CD4-positive, alpha-beta T cell (primary cell): ENCODE results near the gene ZC3H4. TPM values are rescaled to one million over a fixed set of nuclear protein-coding genes. Genes with fewer than 3 reads are reported as not detected.
"Not testable (repeated sequence)": the region's sequence is repeated elsewhere in the genome, so short reads cannot be mapped to it uniquely, and the experiment has no call there.

ENCODE experiments used
- ATAC-seq: fragments of 200-7000 bp; cut with Tn5 transposase; one replicate; pipeline ENCODE4 v1.10.0; 2022; ENCODE audit warnings: mild to moderate bottlenecking; ENCODE audit not compliant: poor library complexity
- CTCF ChIA-PET: fragments of 350-600 bp; sonication (Branson Sonifier 250); formaldehyde crosslinking; loops from one replicate; lab custom pipeline; 2021; ENCODE audit warnings: antibody characterized with exemption, inconsistent platforms; lab: Charles Lee
- POLR2A ChIA-PET: fragments of 350-600 bp; sonication (Branson Sonifier 250); formaldehyde crosslinking; loops from one replicate; lab custom pipeline; 2021; ENCODE audit warnings: antibody characterized with exemption, inconsistent platforms; lab: Charles Lee
- DNase-seq, 14 experiments: peaks; one replicate each; pipeline ENCODE4 v3.0.0-alpha.2; 2013 to 2020; ENCODE audit warnings: mixed read lengths in 2 of 14
- H3K27ac ChIP-seq, 2 donors: one replicate each; pipeline versions ENCODE4 v1.5.1 to v1.7.0; 2013; ENCODE audit warnings: low read length in 2 of 2, low read depth in 1 of 2, mild to moderate bottlenecking in 1 of 2
- H3K27me3 ChIP-seq, 2 experiments: 1 replicate in 1 of 2; 2 replicates in 1 of 2; pipeline versions ENCODE4 v1.6.1 to v1.7.0; 2013; ENCODE audit warnings: low read length in 2 of 2, control low read depth in 1 of 2, mild to moderate bottlenecking in 1 of 2, moderate library complexity in 1 of 2; ENCODE audit not compliant: insufficient read depth in 2 of 2, control insufficient read depth in 1 of 2
- H3K36me3 ChIP-seq: one replicate; pipeline ENCODE4 v1.6.1; 2013; ENCODE audit warnings: low read length, control low read depth; ENCODE audit not compliant: insufficient read depth
- H3K4me1 ChIP-seq: one replicate; pipeline ENCODE4 v1.6.1; 2013; ENCODE audit warnings: low read length, control low read depth; ENCODE audit not compliant: insufficient read depth
- H3K4me3 ChIP-seq: one replicate; pipeline ENCODE4 v1.5.1; 2013; ENCODE audit warnings: mild to moderate bottlenecking, low read length, moderate library complexity
- H3K9me3 ChIP-seq, 2 experiments: 1 replicate in 1 of 2; 2 replicates in 1 of 2; pipeline versions ENCODE4 v1.6.1 to v1.7.0; 2013; ENCODE audit warnings: low read length in 2 of 2, mild to moderate bottlenecking in 2 of 2, control low read depth in 1 of 2, moderate library complexity in 1 of 2; ENCODE audit not compliant: control insufficient read depth in 1 of 2, insufficient read depth in 1 of 2
- H3K27ac Mint-ChIP-seq: one replicate; pipeline ENCODE4 v1.8.0; 2020; ENCODE audit warnings: mixed read lengths
- H3K27me3 Mint-ChIP-seq: one replicate; pipeline ENCODE4 v1.8.0; 2021; ENCODE audit warnings: mixed read lengths
- H3K36me3 Mint-ChIP-seq: one replicate; pipeline ENCODE4 v1.8.0; 2021; ENCODE audit warnings: low read depth, mixed read lengths
- H3K4me1 Mint-ChIP-seq: one replicate; pipeline ENCODE4 v1.8.0; 2021; ENCODE audit warnings: low read depth, mixed read lengths
- H3K4me3 Mint-ChIP-seq: one replicate; pipeline ENCODE4 v1.8.0; 2020; ENCODE audit warnings: mild to moderate bottlenecking, mixed read lengths
- H3K9me3 Mint-ChIP-seq: one replicate; pipeline ENCODE4 v1.8.0; 2020; ENCODE audit warnings: mixed read lengths
- intact Hi-C, 2 experiments: fragments of 100-400 bp; cut with DNase I in 1 of 2; cut with micrococcal nuclease in 1 of 2; formaldehyde crosslinking; loops; one replicate each; pipeline versions ENCODE4 v1.15.1 to v1.9.0; 2023 to 2025; cut with DNase I, micrococcal nuclease
- total RNA-seq, 174 experiments: library from RNA in 2 of 174; stranded (reverse) in 2 of 174; gene quantifications; one replicate each; pipeline ENCODE4 v1.2.3 and lab custom pipeline; 2021 to 2026
- TF ChIP-seq, protein P1 (sequence below): fragments of 200-600 bp; IDR thresholded peaks from one replicate; pipeline ENCODE4 v1.8.0; 2022; ENCODE audit warnings: antibody characterized with exemption, mild to moderate bottlenecking

ZC3H4 gene
- total RNA-seq, 2 experiments from 2014 or later: 39.4 to 43.7 TPM

DNA sequence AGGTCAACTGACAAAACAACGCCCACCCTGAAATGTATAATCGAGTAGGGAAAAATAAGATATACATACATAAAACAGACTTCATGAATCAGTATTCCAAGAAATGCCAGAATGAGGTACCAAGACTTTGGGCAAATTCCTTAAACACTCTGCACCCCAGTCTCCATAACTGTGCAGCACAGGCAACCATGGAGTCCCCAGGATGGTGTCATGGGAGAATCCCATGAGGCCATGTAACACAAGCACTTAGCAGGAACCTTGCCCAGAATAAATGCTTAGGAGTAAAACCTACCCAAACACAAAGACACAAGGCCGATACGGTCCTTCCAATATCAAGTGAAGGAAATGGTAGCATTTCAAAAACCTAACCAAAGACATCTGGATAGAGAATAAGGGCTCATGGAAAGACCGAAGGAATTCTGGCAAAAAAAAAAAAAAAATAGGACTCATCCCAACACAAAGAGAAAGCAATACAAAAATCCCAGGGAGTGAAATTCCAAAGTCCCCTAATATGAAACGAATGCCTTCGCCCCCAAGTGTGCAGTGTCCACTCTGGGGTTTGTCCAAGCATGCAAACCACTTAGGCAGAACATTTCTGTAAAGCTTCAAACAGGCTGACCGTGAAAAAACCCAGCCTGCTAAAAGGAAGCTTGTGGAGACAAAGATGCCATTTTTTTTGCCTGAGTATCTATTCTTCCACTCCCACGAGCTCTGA, 11.1 kb downstream of the ZC3H4 start:
- no peaks in the 10 kb centered on the region for H3K9me3 Mint-ChIP-seq

DNA sequence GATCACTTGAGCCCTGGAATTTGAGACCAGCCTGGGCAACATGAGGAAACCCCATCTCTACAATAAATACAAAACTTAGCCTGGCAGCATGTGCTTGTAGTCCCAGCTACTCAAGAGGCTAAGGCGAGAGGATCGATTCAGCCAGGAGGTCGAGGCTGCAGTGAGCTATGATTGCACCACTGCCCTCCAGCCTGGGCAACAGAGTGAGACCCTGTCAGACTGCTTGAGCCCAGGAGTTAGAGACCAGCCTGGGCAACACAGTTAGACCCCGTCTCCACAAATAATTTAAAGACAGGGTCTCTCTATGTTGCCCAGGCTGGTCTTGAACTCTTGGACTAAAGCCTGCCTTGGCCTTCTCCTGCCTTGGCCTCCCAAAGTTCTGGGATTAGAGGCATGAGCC, 12.5 kb downstream of the ZC3H4 start:
- intact Hi-C loops: loop anchor here in 1 of 2 experiments (10.0 kb wide), 1 partner anchor 86 kb away; the partner anchor contains the start of gene NPAS1
- H3K4me3 Mint-ChIP-seq, CTCF ChIA-PET, H3K27me3 Mint-ChIP-seq, DNase-seq, H3K27me3 ChIP-seq, H3K4me3 ChIP-seq, H3K27ac ChIP-seq, ATAC-seq, H3K27ac Mint-ChIP-seq, H3K9me3 ChIP-seq, H3K9me3 Mint-ChIP-seq: not testable (repeated sequence)
- Histone ChIP-seq H3K36me3 (peaks cover 33% of the 10 kb centered on the region), H3K4me1 (peaks cover 40% of the 10 kb centered on the region)
- POLR2A ChIA-PET: interaction anchor here (4.2 kb wide), 1 partner anchor 11 kb away, joined by 36 read pairs; the partner anchor contains the start of gene ZC3H4
- Mint-ChIP-seq H3K4me1 (peaks cover 57% of the 10 kb centered on the region), H3K36me3 (peaks cover 21% of the 10 kb centered on the region)

More for the DNA sequence above, 11.1 kb downstream of the ZC3H4 start:
- H3K36me3 ChIP-seq: peaks cover 24% of the 10 kb centered on the region
- no peaks in the 10 kb centered on the region for H3K27me3 ChIP-seq
- H3K27ac Mint-ChIP-seq: peak overlapping the region; percentile 42
- peaks cover 13% of the 10 kb centered on the region for H3K36me3 Mint-ChIP-seq
- H3K4me1 Mint-ChIP-seq: peaks cover 60% of the 10 kb centered on the region
- no peak overlapping the region for H3K4me3 ChIP-seq
- ATAC-seq: no peak
- TF ChIP-seq, protein P1, sequence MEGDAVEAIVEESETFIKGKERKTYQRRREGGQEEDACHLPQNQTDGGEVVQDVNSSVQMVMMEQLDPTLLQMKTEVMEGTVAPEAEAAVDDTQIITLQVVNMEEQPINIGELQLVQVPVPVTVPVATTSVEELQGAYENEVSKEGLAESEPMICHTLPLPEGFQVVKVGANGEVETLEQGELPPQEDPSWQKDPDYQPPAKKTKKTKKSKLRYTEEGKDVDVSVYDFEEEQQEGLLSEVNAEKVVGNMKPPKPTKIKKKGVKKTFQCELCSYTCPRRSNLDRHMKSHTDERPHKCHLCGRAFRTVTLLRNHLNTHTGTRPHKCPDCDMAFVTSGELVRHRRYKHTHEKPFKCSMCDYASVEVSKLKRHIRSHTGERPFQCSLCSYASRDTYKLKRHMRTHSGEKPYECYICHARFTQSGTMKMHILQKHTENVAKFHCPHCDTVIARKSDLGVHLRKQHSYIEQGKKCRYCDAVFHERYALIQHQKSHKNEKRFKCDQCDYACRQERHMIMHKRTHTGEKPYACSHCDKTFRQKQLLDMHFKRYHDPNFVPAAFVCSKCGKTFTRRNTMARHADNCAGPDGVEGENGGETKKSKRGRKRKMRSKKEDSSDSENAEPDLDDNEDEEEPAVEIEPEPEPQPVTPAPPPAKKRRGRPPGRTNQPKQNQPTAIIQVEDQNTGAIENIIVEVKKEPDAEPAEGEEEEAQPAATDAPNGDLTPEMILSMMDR: no peak
- H3K27ac ChIP-seq: no peak overlapping the region
- intact Hi-C loops: loop anchor here in 1 of 2 experiments (10.0 kb wide), 1 partner anchor 88 kb away; the partner anchor contains the start of gene NPAS1
- ChIA-PET CTCF (interaction anchor here (0.7 kb wide), 1 partner anchor 14 kb away, joined by 3 read pairs; no protein-coding TSS in a partner anchor), POLR2A (interaction anchor here (4.2 kb wide), 1 partner anchor 10 kb away, joined by 36 read pairs; the partner anchor contains the start of gene ZC3H4)
- H3K4me1 ChIP-seq: peaks cover 46% of the 10 kb centered on the region
- H3K4me3 Mint-ChIP-seq: no peak overlapping the region
- no peaks in the 10 kb centered on the region for H3K27me3 Mint-ChIP-seq
- no peaks in the 10 kb centered on the region for H3K9me3 ChIP-seq
- DNase-seq: no peak

DNA sequence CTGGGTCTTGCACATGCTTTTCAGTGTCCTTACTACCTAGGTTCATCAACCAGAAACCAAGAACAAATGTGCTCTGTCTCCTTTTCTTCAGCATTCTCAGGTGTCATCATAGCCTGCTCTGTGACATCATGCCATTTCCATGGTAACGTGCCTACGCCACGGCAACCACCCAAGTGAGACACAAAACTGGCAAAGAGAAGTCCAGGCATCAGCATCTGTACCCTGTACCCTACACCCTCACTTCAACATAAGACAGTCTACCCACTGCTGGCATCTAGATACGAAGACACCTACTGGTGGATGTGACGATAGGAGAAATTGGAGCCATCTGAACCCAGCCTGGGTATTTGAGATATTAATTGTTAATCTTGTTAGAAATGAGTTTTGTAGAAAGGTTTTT, 13.3 kb downstream of the ZC3H4 start:
- peak in 2 of 14 experiments; percentile 49 to 50 for DNase-seq
- Histone ChIP-seq H3K36me3 (peaks cover 37% of the 10 kb centered on the region), H3K27me3 (no peaks in the 10 kb centered on the region), H3K4me1 (peaks cover 40% of the 10 kb centered on the region), H3K4me3 (no peak overlapping the region), H3K27ac (no peak overlapping the region), H3K9me3 (no peaks in the 10 kb centered on the region)
- POLR2A ChIA-PET: interaction anchor here (2.4 kb wide), 1 partner anchor 13 kb away, joined by 15 read pairs; the partner anchor contains the start of gene ZC3H4
- peaks cover 56% of the 10 kb centered on the region for H3K4me1 Mint-ChIP-seq
- peak; percentile 34 for ATAC-seq
- H3K36me3 Mint-ChIP-seq: peaks cover 21% of the 10 kb centered on the region
- intact Hi-C loops: loop anchor here in 1 of 2 experiments (10.0 kb wide), 1 partner anchor 85 kb away; the partner anchor contains the start of gene NPAS1
- no peaks in the 10 kb centered on the region for H3K9me3 Mint-ChIP-seq
- no peak overlapping the region for H3K4me3 Mint-ChIP-seq
- H3K27me3 Mint-ChIP-seq: no peaks in the 10 kb centered on the region
- TF ChIP-seq, protein P1: no peak
- peak overlapping the region; percentile 54 for H3K27ac Mint-ChIP-seq
- CTCF ChIA-PET: no interaction called here
